DOHH2 (cell line): ENCODE measurements around the gene SCNN1B.

Experiments used
- CTCF ChIP-seq: fragments of 200-600 bp; sonication (generic); IDR thresholded peaks from one replicate; pipeline ENCODE4 v1.5.1; 2014; ENCODE audit warnings: antibody characterized with exemption, mild to moderate bottlenecking, low read depth, low read length; ENCODE audit not compliant: poor library complexity, severe bottlenecking
- EZH2phosphoT487 ChIP-seq: fragments of 200-600 bp; sonication (generic); IDR thresholded peaks from 2 replicates; pipeline ENCODE4 v1.6.1; 2017; ENCODE audit warnings: borderline replicate concordance, mild to moderate bottlenecking, antibody characterized with exemption, low read length, moderate library complexity, mixed read lengths

- TF ChIP-seq CTCF = no peak
- no peak for TF ChIP-seq EZH2phosphoT487
Measured at GRCh38 chr16:23323224-23324030, 21.3 kb downstream of the SCNN1B start.
